DOHH2 (cell line): ENCODE data around the gene PATJ.

Experiments used
- H3F3A ChIP-seq: fragments of 200-600 bp; sonication (generic), shearing (Covaris generic); 2 replicates; pipeline ENCODE4 v1.6.0; 2016; ENCODE audit warnings: antibody characterized with exemption, mild to moderate bottlenecking; ENCODE audit not compliant: control insufficient read depth, insufficient read depth
- H3K27ac ChIP-seq: fragments of 200-600 bp; sonication (generic); 2 replicates; pipeline ENCODE4 v1.5.1; 2014; ENCODE audit warnings: low read depth, mild to moderate bottlenecking, low read length, moderate library complexity
- H3K27me3 ChIP-seq: fragments of 200-600 bp; sonication (generic); 2 replicates; pipeline ENCODE4 v1.6.1; 2014; ENCODE audit warnings: mild to moderate bottlenecking, low read length, mixed read lengths; ENCODE audit not compliant: control insufficient read depth
- H3K36me3 ChIP-seq: fragments of 200-600 bp; sonication (generic); 2 replicates; pipeline ENCODE4 v1.6.1; 2014; ENCODE audit warnings: mild to moderate bottlenecking, low read length, moderate library complexity, mixed read lengths; ENCODE audit not compliant: control insufficient read depth
- H3K4me1 ChIP-seq: fragments of 200-600 bp; sonication (generic); 2 replicates; pipeline ENCODE4 v1.6.1; 2014; ENCODE audit warnings: mild to moderate bottlenecking, low read length, mixed read lengths; ENCODE audit not compliant: control insufficient read depth
- H3K4me2 ChIP-seq: fragments of 200-600 bp; sonication (generic); 2 replicates; pipeline ENCODE4 v1.6.0; 2014; ENCODE audit warnings: mild to moderate bottlenecking, low read length, moderate library complexity
- H3K4me3 ChIP-seq: fragments of 200-600 bp; sonication (generic); 2 replicates; pipeline ENCODE4 v1.5.1; 2014; ENCODE audit warnings: mild to moderate bottlenecking, low read length, mixed read lengths
- H3K79me2 ChIP-seq: fragments of 200-600 bp; sonication (generic); 2 replicates; pipeline ENCODE4 v1.6.1; 2014; ENCODE audit warnings: mild to moderate bottlenecking, low read length, mixed read lengths; ENCODE audit not compliant: control insufficient read depth
- H3K9me2 ChIP-seq: fragments of 200-600 bp; sonication (generic); replicated peaks from 2 replicates; pipeline ENCODE4 v1.6.1; 2014; ENCODE audit warnings: mild to moderate bottlenecking, low read length, mixed read lengths; ENCODE audit not compliant: control insufficient read depth
- H3K9me3 ChIP-seq: fragments of 200-600 bp; sonication (generic); 2 replicates; pipeline ENCODE4 v1.6.1; 2014; ENCODE audit warnings: antibody characterized with exemption, low read length, mixed read lengths; ENCODE audit not compliant: control insufficient read depth, insufficient read depth
- H4K20me1 ChIP-seq: fragments of 200-600 bp; sonication (generic); 2 replicates; pipeline ENCODE4 v1.6.0; 2014; ENCODE audit warnings: low read depth, mild to moderate bottlenecking, antibody characterized with exemption, low read length, moderate library complexity; ENCODE audit not compliant: control insufficient read depth, insufficient read depth
- EZH2phosphoT487 ChIP-seq: fragments of 200-600 bp; sonication (generic); IDR thresholded peaks from 2 replicates; pipeline ENCODE4 v1.6.1; 2017; ENCODE audit warnings: borderline replicate concordance, mild to moderate bottlenecking, antibody characterized with exemption, low read length, moderate library complexity, mixed read lengths
- TF ChIP-seq, protein P1 (sequence below): fragments of 200-600 bp; sonication (generic); IDR thresholded peaks from one replicate; pipeline ENCODE4 v1.5.1; 2014; ENCODE audit warnings: antibody characterized with exemption, mild to moderate bottlenecking, low read depth, low read length; ENCODE audit not compliant: poor library complexity, severe bottlenecking

PATJ gene

DNA sequence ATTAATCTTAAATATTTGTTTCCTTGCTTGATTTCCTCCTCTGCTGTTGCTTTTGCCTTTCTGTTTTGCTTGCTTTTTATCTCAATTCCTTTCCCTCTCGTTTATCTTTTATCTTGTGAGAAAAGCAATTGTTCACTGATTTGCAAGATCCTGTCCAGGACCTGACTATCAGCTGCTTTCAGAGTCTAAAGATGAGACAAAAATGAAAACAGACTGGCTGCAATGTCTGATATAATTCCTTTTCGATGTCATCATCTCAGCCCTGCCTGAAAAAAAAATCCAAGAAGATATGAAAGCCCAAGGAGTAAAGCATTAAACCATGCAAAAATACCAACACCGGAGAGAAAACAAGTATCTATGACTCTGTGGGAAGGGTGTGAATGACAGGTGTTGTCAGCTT is 225.5 kb downstream of the PATJ start:
- Histone ChIP-seq H3K4me3 (no peak overlapping the region), H3K4me1 (no peaks in the 10 kb centered on the region), H3K27me3 (no peaks in the 10 kb centered on the region), H3K9me3 (no peaks in the 10 kb centered on the region), H3K4me2 (no peak overlapping the region), H3K36me3 (no peaks in the 10 kb centered on the region), H3K79me2 (no peaks in the 10 kb centered on the region), H4K20me1 (no peaks in the 10 kb centered on the region), H3K9me2 (no peaks in the 10 kb centered on the region), H3F3A (no peaks in the 10 kb centered on the region), H3K27ac (no peak overlapping the region)
- TF ChIP-seq, protein P1, sequence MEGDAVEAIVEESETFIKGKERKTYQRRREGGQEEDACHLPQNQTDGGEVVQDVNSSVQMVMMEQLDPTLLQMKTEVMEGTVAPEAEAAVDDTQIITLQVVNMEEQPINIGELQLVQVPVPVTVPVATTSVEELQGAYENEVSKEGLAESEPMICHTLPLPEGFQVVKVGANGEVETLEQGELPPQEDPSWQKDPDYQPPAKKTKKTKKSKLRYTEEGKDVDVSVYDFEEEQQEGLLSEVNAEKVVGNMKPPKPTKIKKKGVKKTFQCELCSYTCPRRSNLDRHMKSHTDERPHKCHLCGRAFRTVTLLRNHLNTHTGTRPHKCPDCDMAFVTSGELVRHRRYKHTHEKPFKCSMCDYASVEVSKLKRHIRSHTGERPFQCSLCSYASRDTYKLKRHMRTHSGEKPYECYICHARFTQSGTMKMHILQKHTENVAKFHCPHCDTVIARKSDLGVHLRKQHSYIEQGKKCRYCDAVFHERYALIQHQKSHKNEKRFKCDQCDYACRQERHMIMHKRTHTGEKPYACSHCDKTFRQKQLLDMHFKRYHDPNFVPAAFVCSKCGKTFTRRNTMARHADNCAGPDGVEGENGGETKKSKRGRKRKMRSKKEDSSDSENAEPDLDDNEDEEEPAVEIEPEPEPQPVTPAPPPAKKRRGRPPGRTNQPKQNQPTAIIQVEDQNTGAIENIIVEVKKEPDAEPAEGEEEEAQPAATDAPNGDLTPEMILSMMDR = no peak
- TF ChIP-seq EZH2phosphoT487 = no peak

DNA sequence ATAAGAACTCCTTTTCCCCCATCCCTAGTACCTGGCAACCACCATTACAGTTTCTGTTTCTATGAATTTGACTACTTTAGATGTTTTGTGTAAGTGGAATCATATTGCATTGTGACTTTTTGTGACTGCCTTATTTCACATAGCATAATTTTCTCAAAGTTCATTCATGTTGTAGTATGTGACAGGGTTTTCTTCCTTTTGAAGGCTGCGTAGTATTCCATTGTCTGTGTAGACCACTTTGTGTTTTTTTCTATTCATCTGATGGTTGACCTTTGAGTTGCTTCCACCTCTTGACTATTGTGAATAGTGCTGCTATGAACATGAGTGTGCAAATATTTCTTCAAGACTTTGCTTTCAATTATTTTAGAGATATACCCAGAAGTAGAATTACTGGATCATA is 226.6 kb downstream of the PATJ start:
- Histone ChIP-seq H3K79me2 (no peaks in the 10 kb centered on the region), H3K4me3 (no peak overlapping the region), H3K9me2 (no peaks in the 10 kb centered on the region), H3K9me3 (no peaks in the 10 kb centered on the region), H3K4me2 (no peak overlapping the region), H4K20me1 (no peaks in the 10 kb centered on the region), H3K4me1 (no peaks in the 10 kb centered on the region), H3F3A (no peaks in the 10 kb centered on the region), H3K27ac (no peak overlapping the region), H3K36me3 (no peaks in the 10 kb centered on the region), H3K27me3 (no peaks in the 10 kb centered on the region)
- TF ChIP-seq, protein P1 = no peak
- TF ChIP-seq EZH2phosphoT487 = no peak

DNA sequence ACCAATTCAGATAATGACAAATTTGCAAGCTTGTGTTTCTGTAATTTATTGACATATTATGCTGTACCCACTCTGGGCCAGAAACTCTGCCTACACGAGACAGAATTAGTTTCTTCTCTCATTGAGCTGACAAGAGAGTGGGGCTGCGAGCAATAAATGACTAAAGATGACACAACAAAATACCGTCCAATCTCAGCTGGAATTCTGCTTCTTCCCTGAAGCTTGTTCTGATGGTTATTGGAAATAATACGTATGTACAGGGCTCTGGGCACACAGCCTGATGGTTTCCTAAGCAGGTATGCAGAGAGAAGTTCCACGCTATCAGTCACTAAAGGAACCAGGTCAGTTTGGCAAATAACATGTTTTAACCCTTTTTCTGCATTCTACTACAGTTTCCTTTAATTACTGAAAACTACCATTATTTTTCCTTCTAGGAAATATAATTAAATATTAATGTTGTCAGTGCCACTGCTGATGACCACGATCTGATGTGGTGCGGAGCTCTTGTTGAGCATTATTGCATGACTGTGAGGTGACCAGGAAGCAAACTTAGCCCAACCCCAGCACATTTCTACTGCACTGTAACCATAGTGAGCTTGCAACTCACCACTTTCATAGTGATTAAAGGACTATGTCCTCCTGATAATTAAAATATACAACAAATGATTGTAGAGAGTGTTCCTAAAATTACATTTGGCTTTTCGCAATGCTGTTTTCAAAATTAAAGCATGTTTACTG is 231.0 kb downstream of the PATJ start:
- TF ChIP-seq, protein P1 = no peak
- H3K9me3 ChIP-seq = no peaks in the 10 kb centered on the region
- H3K36me3 ChIP-seq = no peaks in the 10 kb centered on the region
- H4K20me1 ChIP-seq = no peaks in the 10 kb centered on the region
- H3K79me2 ChIP-seq = no peaks in the 10 kb centered on the region
- H3K4me1 ChIP-seq = no peaks in the 10 kb centered on the region
- H3K9me2 ChIP-seq = no peaks in the 10 kb centered on the region
- H3F3A ChIP-seq = no peaks in the 10 kb centered on the region
- no peak overlapping the region for H3K4me3 ChIP-seq
- H3K27me3 ChIP-seq = no peaks in the 10 kb centered on the region
- no peak overlapping the region for H3K4me2 ChIP-seq
- H3K27ac ChIP-seq = no peak overlapping the region

DNA sequence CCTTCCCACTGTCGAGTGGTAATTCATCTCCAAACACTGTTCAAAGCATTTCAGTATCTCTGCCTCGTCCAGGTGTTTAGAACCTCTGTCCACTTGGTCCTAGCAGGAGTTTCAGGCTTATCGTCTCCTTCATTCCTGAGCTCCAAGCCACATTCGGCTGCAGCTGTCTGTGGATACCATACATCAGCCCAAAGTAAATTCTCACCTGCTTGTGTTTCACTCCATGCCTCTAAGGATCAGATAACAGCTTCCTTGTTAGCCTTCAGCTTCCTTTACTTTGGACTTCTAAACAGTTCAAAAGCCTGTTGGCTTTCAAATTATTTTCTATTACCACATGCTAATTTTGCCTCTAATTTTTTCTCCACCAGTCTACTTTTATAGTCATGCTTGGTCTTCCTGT is 233.4 kb downstream of the PATJ start:
- no peaks in the 10 kb centered on the region for H3K27me3 ChIP-seq
- H3F3A ChIP-seq = no peaks in the 10 kb centered on the region
- H3K79me2 ChIP-seq = no peaks in the 10 kb centered on the region
- H3K4me1 ChIP-seq = no peaks in the 10 kb centered on the region
- H3K9me3 ChIP-seq = no peaks in the 10 kb centered on the region
- no peak for TF ChIP-seq EZH2phosphoT487
- TF ChIP-seq, protein P1 = no peak
- H3K36me3 ChIP-seq = no peaks in the 10 kb centered on the region
- no peak overlapping the region for H3K27ac ChIP-seq
- H3K4me3 ChIP-seq = no peak overlapping the region
- H3K4me2 ChIP-seq = no peak overlapping the region
- H3K9me2 ChIP-seq = no peaks in the 10 kb centered on the region
- H4K20me1 ChIP-seq = no peaks in the 10 kb centered on the region
